ENCODE data around the gene HECTD3. TPM values are rescaled to one million over a fixed set of nuclear protein-coding genes. Genes with fewer than 3 reads are reported as not detected.

Gene HECTD3
- total RNA-seq, 4 donors from 2014 or later = 141 to 270 (median 202) TPM

- H3K27me3 ChIP-seq = no peaks in the 10 kb centered on the region
- DNase-seq = peak in 2 of 3 donors; percentile 83 to 88
- TF ChIP-seq, protein P1, sequence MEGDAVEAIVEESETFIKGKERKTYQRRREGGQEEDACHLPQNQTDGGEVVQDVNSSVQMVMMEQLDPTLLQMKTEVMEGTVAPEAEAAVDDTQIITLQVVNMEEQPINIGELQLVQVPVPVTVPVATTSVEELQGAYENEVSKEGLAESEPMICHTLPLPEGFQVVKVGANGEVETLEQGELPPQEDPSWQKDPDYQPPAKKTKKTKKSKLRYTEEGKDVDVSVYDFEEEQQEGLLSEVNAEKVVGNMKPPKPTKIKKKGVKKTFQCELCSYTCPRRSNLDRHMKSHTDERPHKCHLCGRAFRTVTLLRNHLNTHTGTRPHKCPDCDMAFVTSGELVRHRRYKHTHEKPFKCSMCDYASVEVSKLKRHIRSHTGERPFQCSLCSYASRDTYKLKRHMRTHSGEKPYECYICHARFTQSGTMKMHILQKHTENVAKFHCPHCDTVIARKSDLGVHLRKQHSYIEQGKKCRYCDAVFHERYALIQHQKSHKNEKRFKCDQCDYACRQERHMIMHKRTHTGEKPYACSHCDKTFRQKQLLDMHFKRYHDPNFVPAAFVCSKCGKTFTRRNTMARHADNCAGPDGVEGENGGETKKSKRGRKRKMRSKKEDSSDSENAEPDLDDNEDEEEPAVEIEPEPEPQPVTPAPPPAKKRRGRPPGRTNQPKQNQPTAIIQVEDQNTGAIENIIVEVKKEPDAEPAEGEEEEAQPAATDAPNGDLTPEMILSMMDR (IDR thresholded peaks at IDR 0.05) = no peak
- peak; percentile 25 to 32 for TF ChIP-seq POLR2A (IDR thresholded peaks at IDR 0.05)
- H3K27ac ChIP-seq = peak overlapping the region; percentile 80 to 88 (median 88)
- peaks cover 5 to 43% (median 25%) of the 10 kb centered on the region in 4 donors for H3K4me1 ChIP-seq
- H3K9me3 ChIP-seq = no peaks in the 10 kb centered on the region
- peak overlapping the region; percentile 82 to 92 (median 86) for H3K4me3 ChIP-seq
- H3K36me3 ChIP-seq = peaks cover 0 to 52% (median 0%) of the 10 kb centered on the region in 3 donors
These were observed 919 bp downstream of the HECTD3 start for GRCh38 chr1:45009956-45010854.

GRCh38 chr1:45009296-45009865 lies 1.7 kb downstream of the HECTD3 start:
- peaks cover 0 to 55% (median 0%) of the 10 kb centered on the region in 3 donors for H3K36me3 ChIP-seq
- TF ChIP-seq POLR2A (IDR thresholded peaks at IDR 0.05) = no peak
- TF ChIP-seq, protein P1 (IDR thresholded peaks at IDR 0.05) = no peak
- DNase-seq = no peak
- no peak overlapping the region for H3K27ac ChIP-seq
- peak overlapping the region in 2 of 4 donors; percentile 82 to 83 for H3K4me3 ChIP-seq
- H3K9me3 ChIP-seq = no peaks in the 10 kb centered on the region
- H3K27me3 ChIP-seq = no peaks in the 10 kb centered on the region
- peaks cover 5 to 37% (median 25%) of the 10 kb centered on the region in 4 donors for H3K4me1 ChIP-seq

DNA sequence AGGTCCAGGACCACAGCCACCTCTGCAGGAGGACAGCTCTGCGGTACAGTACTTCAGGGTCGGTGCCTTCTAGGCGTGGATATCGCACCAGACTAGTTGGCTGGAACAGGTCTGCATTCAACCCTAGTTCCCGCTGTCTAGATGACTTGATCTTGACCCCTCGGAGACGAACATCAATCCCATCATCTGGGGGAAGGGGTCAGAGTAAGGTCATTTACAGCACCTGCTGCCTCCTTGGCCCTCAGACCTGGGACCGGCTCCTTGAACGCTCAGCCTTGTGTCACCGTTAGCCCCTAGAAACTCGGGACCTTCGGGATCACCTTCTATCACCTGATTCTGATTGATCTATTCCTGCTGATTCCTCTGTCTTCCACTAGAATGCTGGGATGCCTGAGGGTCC lies 2.6 kb downstream of the HECTD3 start:
- peaks cover 5 to 32% (median 25%) of the 10 kb centered on the region in 4 donors for H3K4me1 ChIP-seq
- no peaks in the 10 kb centered on the region for H3K27me3 ChIP-seq
- H3K9me3 ChIP-seq = no peaks in the 10 kb centered on the region
- no peak overlapping the region for H3K4me3 ChIP-seq
- no peak for DNase-seq
- H3K36me3 ChIP-seq = peaks cover 0 to 63% (median 0%) of the 10 kb centered on the region in 3 donors
- no peak overlapping the region for H3K27ac ChIP-seq
- no peak for TF ChIP-seq POLR2A (IDR thresholded peaks at IDR 0.05)
- TF ChIP-seq, protein P1 (IDR thresholded peaks at IDR 0.05) = no peak

GRCh38 chr1:45008076-45008475 lies 3.0 kb downstream of the HECTD3 start:
- Histone ChIP-seq H3K4me3 (no peak overlapping the region), H3K9me3 (no peaks in the 10 kb centered on the region), H3K27me3 (no peaks in the 10 kb centered on the region), H3K4me1 (peaks cover 5 to 29% (median 24%) of the 10 kb centered on the region in 4 donors), H3K36me3 (peaks cover 0 to 68% (median 0%) of the 10 kb centered on the region in 3 donors), H3K27ac (no peak overlapping the region)
- DNase-seq = no peak
- TF ChIP-seq, protein P1 (IDR thresholded peaks at IDR 0.05) = no peak
- no peak for TF ChIP-seq POLR2A (IDR thresholded peaks at IDR 0.05)

- H3K36me3 ChIP-seq = peaks cover 0 to 75% (median 0%) of the 10 kb centered on the region in 3 donors
- DNase-seq = no peak
- no peak for TF ChIP-seq POLR2A (IDR thresholded peaks at IDR 0.05)
- TF ChIP-seq, protein P1 (IDR thresholded peaks at IDR 0.05) = no peak
- H3K4me3 ChIP-seq = no peak overlapping the region
- no peaks in the 10 kb centered on the region for H3K27me3 ChIP-seq
- H3K9me3 ChIP-seq = no peaks in the 10 kb centered on the region
- peaks cover 5 to 21% (median 16%) of the 10 kb centered on the region in 4 donors for H3K4me1 ChIP-seq
- no peak overlapping the region for H3K27ac ChIP-seq
These were observed 3.8 kb downstream of the HECTD3 start for GRCh38 chr1:45007311-45007710.

Measured in Peyer's patch (tissue), 4 donors.